Measurements from ENCODE around the gene SMG6. TPM values are rescaled to one million over a fixed set of nuclear protein-coding genes. Genes with fewer than 3 reads are reported as not detected.
A peak's percentile ranks its signal among the peaks of the same experiment; 100 is the strongest.

The SMG6 gene
- total RNA-seq = 36.7 and 38.4 TPM in 2 replicates
- long read RNA-seq, partial matches to known transcripts = 4 of 11 reads
- long read RNA-seq, other reads (novel, unspliced or antisense) = 6 of 11 reads

GRCh38 chr17:2303204-2304188 is at the start of gene SMG6, which contains the start of gene SRR:
Gene SMG6, minus strand, starts transcription at chr17:2303785. Its CDS starts 65 bp downstream, at chr17:2303720.
Gene SRR, plus strand, starts transcription at chr17:2303950. Its CDS starts 11,611 bp downstream, at chr17:2315561.
- TF ChIP-seq CTCF (IDR thresholded peaks at IDR 0.05) = no peak
- DNase-seq (ENCODE audit: extremely low spot score, unreplicated experiment) = peak; percentile 97
- Mint-ChIP-seq H3K27me3 (ENCODE audit: unreplicated experiment) (no peaks in the 10 kb centered on the region), H3K4me1 (ENCODE audit: unreplicated experiment) (peaks cover 26% of the 10 kb centered on the region), H3K4me3 (ENCODE audit: unreplicated experiment) (peak within 1 kb of the TSS; percentile 86), H3K27ac (ENCODE audit: unreplicated experiment) (peak within 1 kb of the TSS; percentile 84), H3K36me3 (ENCODE audit: unreplicated experiment) (peaks cover 21% of the 10 kb centered on the region), H3K9me3 (ENCODE audit: unreplicated experiment) (no peaks in the 10 kb centered on the region)

GRCh38 chr17:2351269-2351668 is 47.7 kb upstream of the SMG6 start:
- Mint-ChIP-seq H3K9me3 (ENCODE audit: unreplicated experiment) (no peaks in the 10 kb centered on the region), H3K27me3 (ENCODE audit: unreplicated experiment) (no peaks in the 10 kb centered on the region), H3K36me3 (ENCODE audit: unreplicated experiment) (peaks cover 3% of the 10 kb centered on the region), H3K4me1 (ENCODE audit: unreplicated experiment) (peaks cover 10% of the 10 kb centered on the region), H3K27ac (ENCODE audit: unreplicated experiment) (no peak overlapping the region), H3K4me3 (ENCODE audit: unreplicated experiment) (no peak overlapping the region)
- TF ChIP-seq CTCF (IDR thresholded peaks at IDR 0.05) = no peak
- DNase-seq (ENCODE audit: extremely low spot score, unreplicated experiment) = no peak

GRCh38 chr17:2347805-2348685 is 44.5 kb upstream of the SMG6 start:
- no peak for DNase-seq (ENCODE audit: extremely low spot score, unreplicated experiment)
- H3K9me3 Mint-ChIP-seq (ENCODE audit: unreplicated experiment) = no peaks in the 10 kb centered on the region
- no peak for TF ChIP-seq CTCF (IDR thresholded peaks at IDR 0.05)
- peak overlapping the region; percentile 54 for H3K27ac Mint-ChIP-seq (ENCODE audit: unreplicated experiment)
- no peak overlapping the region for H3K4me3 Mint-ChIP-seq (ENCODE audit: unreplicated experiment)
- H3K36me3 Mint-ChIP-seq (ENCODE audit: unreplicated experiment) = peaks cover 3% of the 10 kb centered on the region
- peaks cover 10% of the 10 kb centered on the region for H3K4me1 Mint-ChIP-seq (ENCODE audit: unreplicated experiment)
- H3K27me3 Mint-ChIP-seq (ENCODE audit: unreplicated experiment) = no peaks in the 10 kb centered on the region

- no peak overlapping the region for H3K4me3 Mint-ChIP-seq (ENCODE audit: unreplicated experiment)
- peaks cover 10% of the 10 kb centered on the region for H3K4me1 Mint-ChIP-seq (ENCODE audit: unreplicated experiment)
- H3K27me3 Mint-ChIP-seq (ENCODE audit: unreplicated experiment) = no peaks in the 10 kb centered on the region
- TF ChIP-seq CTCF (IDR thresholded peaks at IDR 0.05) = no peak
- no peak overlapping the region for H3K27ac Mint-ChIP-seq (ENCODE audit: unreplicated experiment)
- DNase-seq (ENCODE audit: extremely low spot score, unreplicated experiment) = no peak
- peaks cover 6% of the 10 kb centered on the region for H3K36me3 Mint-ChIP-seq (ENCODE audit: unreplicated experiment)
- H3K9me3 Mint-ChIP-seq (ENCODE audit: unreplicated experiment) = no peaks in the 10 kb centered on the region
Measured at GRCh38 chr17:2346475-2346874, 42.9 kb upstream of the SMG6 start.
